ENCODE results near the gene SENP7.

SENP7 gene

DNA sequence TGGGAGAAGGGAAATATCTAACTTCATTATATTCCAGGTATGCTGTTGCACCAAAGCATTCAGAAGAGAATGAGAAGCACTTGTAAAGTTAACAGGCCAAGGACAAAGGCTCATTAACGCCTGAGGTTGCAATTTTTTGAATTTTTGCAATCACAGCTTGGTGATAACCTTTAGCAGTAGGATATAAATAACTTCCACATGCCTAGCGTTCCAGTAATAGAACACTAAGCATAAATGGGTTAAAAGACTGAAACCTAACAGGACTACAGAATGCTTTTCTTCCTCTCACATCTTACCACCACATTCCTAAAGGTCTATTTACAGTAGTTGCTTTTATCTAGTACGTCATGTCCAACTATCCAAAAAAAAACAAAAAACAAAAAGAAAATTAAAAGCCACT lies 135.2 kb downstream of the SENP7 start:
- Histone ChIP-seq H3F3A (ENCODE audit: insufficient read depth, low read length) (0 out of 2 replicates have a peak, but pooled peaks cover 5% of the 10 kb centered on the region), H3K4me1 (ENCODE audit: insufficient read depth, low read length, severe bottlenecking) (peaks cover 4% of the 10 kb centered on the region), H2AFZ (ENCODE audit: low read length) (no peak overlapping the region), H3K4me3 (ENCODE audit: low read depth, low read length, poor library complexity, severe bottlenecking) (no peak overlapping the region), H3K9me2 (ENCODE audit: low read depth, low read length) (no peaks in the 10 kb centered on the region), H3K4me2 (ENCODE audit: low read length) (no peak overlapping the region), H3K36me3 (ENCODE audit: insufficient read depth, low read length) (peaks cover 6% of the 10 kb centered on the region; the same call in 1 of the 2 replicates), H3K9me3 (ENCODE audit: low read length) (0 out of 2 replicates have a peak, but pooled peaks cover 3% of the 10 kb centered on the region), H3K27ac (ENCODE audit: low read depth, low read length, poor library complexity, severe bottlenecking) (no peak overlapping the region), H3K79me2 (ENCODE audit: insufficient read depth, low read length) (no peaks in the 10 kb centered on the region), H3K27me3 (ENCODE audit: insufficient read depth, low read length) (no peaks in the 10 kb centered on the region), H4K20me1 (ENCODE audit: insufficient read depth, low read length) (no peaks in the 10 kb centered on the region), H3K9ac (ENCODE audit: low read length) (no peak overlapping the region)
- TF ChIP-seq, protein P1, sequence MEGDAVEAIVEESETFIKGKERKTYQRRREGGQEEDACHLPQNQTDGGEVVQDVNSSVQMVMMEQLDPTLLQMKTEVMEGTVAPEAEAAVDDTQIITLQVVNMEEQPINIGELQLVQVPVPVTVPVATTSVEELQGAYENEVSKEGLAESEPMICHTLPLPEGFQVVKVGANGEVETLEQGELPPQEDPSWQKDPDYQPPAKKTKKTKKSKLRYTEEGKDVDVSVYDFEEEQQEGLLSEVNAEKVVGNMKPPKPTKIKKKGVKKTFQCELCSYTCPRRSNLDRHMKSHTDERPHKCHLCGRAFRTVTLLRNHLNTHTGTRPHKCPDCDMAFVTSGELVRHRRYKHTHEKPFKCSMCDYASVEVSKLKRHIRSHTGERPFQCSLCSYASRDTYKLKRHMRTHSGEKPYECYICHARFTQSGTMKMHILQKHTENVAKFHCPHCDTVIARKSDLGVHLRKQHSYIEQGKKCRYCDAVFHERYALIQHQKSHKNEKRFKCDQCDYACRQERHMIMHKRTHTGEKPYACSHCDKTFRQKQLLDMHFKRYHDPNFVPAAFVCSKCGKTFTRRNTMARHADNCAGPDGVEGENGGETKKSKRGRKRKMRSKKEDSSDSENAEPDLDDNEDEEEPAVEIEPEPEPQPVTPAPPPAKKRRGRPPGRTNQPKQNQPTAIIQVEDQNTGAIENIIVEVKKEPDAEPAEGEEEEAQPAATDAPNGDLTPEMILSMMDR (IDR thresholded peaks at IDR 0.05; ENCODE audit: low read length), result no peak
- TF ChIP-seq EZH2 (IDR thresholded peaks at IDR 0.05; ENCODE audit: borderline replicate concordance, low read length), result no peak

GRCh38 chr3:101377209-101377608 lies 135.8 kb downstream of the SENP7 start:
- H3K4me2 ChIP-seq (ENCODE audit: low read length), result no peak overlapping the region
- H3K9me2 ChIP-seq (ENCODE audit: low read depth, low read length), result no peaks in the 10 kb centered on the region
- H3K79me2 ChIP-seq (ENCODE audit: insufficient read depth, low read length), result no peaks in the 10 kb centered on the region
- peaks cover 4% of the 10 kb centered on the region for H3K4me1 ChIP-seq (ENCODE audit: insufficient read depth, low read length, severe bottlenecking)
- H3K9ac ChIP-seq (ENCODE audit: low read length), result no peak overlapping the region
- 0 out of 2 replicates have a peak, but pooled peaks cover 5% of the 10 kb centered on the region for H3F3A ChIP-seq (ENCODE audit: insufficient read depth, low read length)
- H3K27ac ChIP-seq (ENCODE audit: low read depth, low read length, poor library complexity, severe bottlenecking), result no peak overlapping the region
- H3K36me3 ChIP-seq (ENCODE audit: insufficient read depth, low read length), result peaks cover 6% of the 10 kb centered on the region; the same call in 1 of the 2 replicates
- H3K4me3 ChIP-seq (ENCODE audit: low read depth, low read length, poor library complexity, severe bottlenecking), result no peak overlapping the region
- TF ChIP-seq, protein P1 (IDR thresholded peaks at IDR 0.05; ENCODE audit: low read length), result no peak
- no peak for TF ChIP-seq EZH2 (IDR thresholded peaks at IDR 0.05; ENCODE audit: borderline replicate concordance, low read length)
- H4K20me1 ChIP-seq (ENCODE audit: insufficient read depth, low read length), result no peaks in the 10 kb centered on the region
- H3K27me3 ChIP-seq (ENCODE audit: insufficient read depth, low read length), result no peaks in the 10 kb centered on the region
- H3K9me3 ChIP-seq (ENCODE audit: low read length), result 0 out of 2 replicates have a peak, but pooled peaks cover 3% of the 10 kb centered on the region
- H2AFZ ChIP-seq (ENCODE audit: low read length), result no peak overlapping the region

- no peak overlapping the region for H2AFZ ChIP-seq (ENCODE audit: low read length)
- no peaks in the 10 kb centered on the region for H3K9me2 ChIP-seq (ENCODE audit: low read depth, low read length)
- peaks cover 4% of the 10 kb centered on the region for H3K4me1 ChIP-seq (ENCODE audit: insufficient read depth, low read length, severe bottlenecking)
- H4K20me1 ChIP-seq (ENCODE audit: insufficient read depth, low read length), result no peaks in the 10 kb centered on the region
- H3K4me2 ChIP-seq (ENCODE audit: low read length), result no peak overlapping the region
- no peaks in the 10 kb centered on the region for H3K79me2 ChIP-seq (ENCODE audit: insufficient read depth, low read length)
- H3K9ac ChIP-seq (ENCODE audit: low read length), result no peak overlapping the region
- TF ChIP-seq EZH2 (IDR thresholded peaks at IDR 0.05; ENCODE audit: borderline replicate concordance, low read length), result no peak
- TF ChIP-seq, protein P1 (IDR thresholded peaks at IDR 0.05; ENCODE audit: low read length), result no peak
- 0 out of 2 replicates have a peak, but pooled peaks cover 3% of the 10 kb centered on the region for H3K9me3 ChIP-seq (ENCODE audit: low read length)
- H3F3A ChIP-seq (ENCODE audit: insufficient read depth, low read length), result no peaks in the 10 kb centered on the region
- peaks cover 11% of the 10 kb centered on the region; the same call in 1 of the 2 replicates for H3K36me3 ChIP-seq (ENCODE audit: insufficient read depth, low read length)
- no peak overlapping the region for H3K27ac ChIP-seq (ENCODE audit: low read depth, low read length, poor library complexity, severe bottlenecking)
- no peaks in the 10 kb centered on the region for H3K27me3 ChIP-seq (ENCODE audit: insufficient read depth, low read length)
- no peak overlapping the region for H3K4me3 ChIP-seq (ENCODE audit: low read depth, low read length, poor library complexity, severe bottlenecking)
Observed at GRCh38 chr3:101375586-101375985, 137.4 kb downstream of the SENP7 start.
